Endothelial cell (in vitro differentiated cells): ENCODE data around the gene EEPD1. TPM values are rescaled to one million over a fixed set of nuclear protein-coding genes. Genes with fewer than 3 reads are reported as not detected.

Source experiments
- DNase-seq: peaks from one replicate; pipeline ENCODE4 v3.0.0; 2021; ENCODE audit warnings: low spot score
- H3K27ac Mint-ChIP-seq: one replicate; pipeline ENCODE4 v1.8.0; 2021; ENCODE audit warnings: mixed read lengths, inconsistent platforms; ENCODE audit not compliant: unreplicated experiment
- H3K27me3 Mint-ChIP-seq: one replicate; pipeline ENCODE4 v1.8.0; 2021; ENCODE audit warnings: mild to moderate bottlenecking, moderate library complexity, mixed read lengths, inconsistent platforms; ENCODE audit not compliant: unreplicated experiment
- H3K36me3 Mint-ChIP-seq: one replicate; pipeline ENCODE4 v1.8.0; 2021; ENCODE audit warnings: mild to moderate bottlenecking, low read depth, mixed read lengths, inconsistent platforms; ENCODE audit not compliant: unreplicated experiment
- H3K4me1 Mint-ChIP-seq: one replicate; pipeline ENCODE4 v1.8.0; 2021; ENCODE audit warnings: mild to moderate bottlenecking, mixed read lengths, inconsistent platforms; ENCODE audit not compliant: unreplicated experiment
- H3K4me3 Mint-ChIP-seq: one replicate; pipeline ENCODE4 v1.8.0; 2021; ENCODE audit warnings: mild to moderate bottlenecking, mixed read lengths, inconsistent platforms; ENCODE audit not compliant: unreplicated experiment
- H3K9me3 Mint-ChIP-seq: one replicate; pipeline ENCODE4 v1.8.0; 2021; ENCODE audit warnings: mixed read lengths, inconsistent platforms; ENCODE audit not compliant: unreplicated experiment
- total RNA-seq: library from RNA; stranded (reverse); fragmentation: NEBNext Ultra II Directional; extraction: Animal tissue kit (Norgen Biotek cat#: 25700); gene quantifications from one replicate; pipeline ENCODE4 v1.2.1, GENCODE V29; 2021; ENCODE audit not compliant: unreplicated experiment
- TF ChIP-seq, protein P1 (sequence below): fragments of 200-600 bp; sonication (generic); IDR thresholded peaks from one replicate; pipeline ENCODE4 v1.5.0; 2021; ENCODE audit warnings: antibody characterized with exemption; ENCODE audit not compliant: unreplicated experiment

EEPD1 gene
- total RNA-seq, 1 donor from 2014 or later: 12.6 TPM

DNA sequence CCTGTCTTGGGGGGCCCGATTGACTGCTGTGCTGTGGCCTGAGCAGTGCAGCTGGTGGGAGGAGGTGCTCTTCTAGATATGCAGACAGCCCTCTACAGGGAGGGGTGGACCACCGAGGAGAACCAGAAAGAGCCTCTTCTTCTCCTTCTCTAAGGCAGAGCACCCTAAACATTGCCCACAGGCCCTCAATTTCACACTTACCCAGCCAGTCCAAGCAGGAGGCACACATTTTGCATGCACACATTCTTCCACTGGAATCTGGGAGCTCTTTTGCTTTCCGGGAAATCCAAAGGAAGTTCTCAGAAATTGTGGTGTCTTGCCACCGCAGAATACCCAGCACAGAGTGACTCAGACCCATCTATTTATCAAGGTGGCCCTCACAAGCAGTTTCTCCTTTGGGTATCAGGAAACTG, 45.8 kb downstream of the EEPD1 start:
- Mint-ChIP-seq H3K4me3 (no peak overlapping the region), H3K9me3 (no peaks in the 10 kb centered on the region), H3K36me3 (peaks cover 10% of the 10 kb centered on the region), H3K27me3 (peaks cover 2% of the 10 kb centered on the region), H3K4me1 (peaks cover 27% of the 10 kb centered on the region), H3K27ac (no peak overlapping the region)
- DNase-seq: no peak
- TF ChIP-seq, protein P1, sequence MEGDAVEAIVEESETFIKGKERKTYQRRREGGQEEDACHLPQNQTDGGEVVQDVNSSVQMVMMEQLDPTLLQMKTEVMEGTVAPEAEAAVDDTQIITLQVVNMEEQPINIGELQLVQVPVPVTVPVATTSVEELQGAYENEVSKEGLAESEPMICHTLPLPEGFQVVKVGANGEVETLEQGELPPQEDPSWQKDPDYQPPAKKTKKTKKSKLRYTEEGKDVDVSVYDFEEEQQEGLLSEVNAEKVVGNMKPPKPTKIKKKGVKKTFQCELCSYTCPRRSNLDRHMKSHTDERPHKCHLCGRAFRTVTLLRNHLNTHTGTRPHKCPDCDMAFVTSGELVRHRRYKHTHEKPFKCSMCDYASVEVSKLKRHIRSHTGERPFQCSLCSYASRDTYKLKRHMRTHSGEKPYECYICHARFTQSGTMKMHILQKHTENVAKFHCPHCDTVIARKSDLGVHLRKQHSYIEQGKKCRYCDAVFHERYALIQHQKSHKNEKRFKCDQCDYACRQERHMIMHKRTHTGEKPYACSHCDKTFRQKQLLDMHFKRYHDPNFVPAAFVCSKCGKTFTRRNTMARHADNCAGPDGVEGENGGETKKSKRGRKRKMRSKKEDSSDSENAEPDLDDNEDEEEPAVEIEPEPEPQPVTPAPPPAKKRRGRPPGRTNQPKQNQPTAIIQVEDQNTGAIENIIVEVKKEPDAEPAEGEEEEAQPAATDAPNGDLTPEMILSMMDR: no peak

DNA sequence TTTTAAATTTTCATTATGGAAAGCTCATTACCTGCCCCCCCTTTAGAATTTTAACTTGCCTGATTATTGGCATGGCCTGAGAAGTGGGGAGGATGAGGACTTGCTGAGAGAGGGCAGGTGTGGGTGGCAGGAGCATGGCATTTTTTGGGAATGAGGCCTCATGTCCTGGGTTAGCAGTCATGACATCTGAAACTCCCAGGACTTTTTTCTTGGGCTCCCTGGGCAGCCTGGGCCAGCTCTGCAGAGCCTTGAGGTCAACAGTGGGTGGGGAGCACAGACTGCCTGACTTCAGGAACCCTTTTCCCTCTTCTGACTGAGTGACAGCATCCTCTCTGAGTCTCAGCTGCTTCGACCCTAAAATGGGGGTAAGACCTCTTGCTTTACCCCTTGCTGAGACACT, 46.3 kb downstream of the EEPD1 start:
- Mint-ChIP-seq H3K36me3 (peaks cover 10% of the 10 kb centered on the region), H3K27ac (no peak overlapping the region), H3K9me3 (no peaks in the 10 kb centered on the region), H3K4me3 (no peak overlapping the region), H3K4me1 (peaks cover 27% of the 10 kb centered on the region), H3K27me3 (no peaks in the 10 kb centered on the region)
- no peak for DNase-seq
- TF ChIP-seq, protein P1: no peak

DNA sequence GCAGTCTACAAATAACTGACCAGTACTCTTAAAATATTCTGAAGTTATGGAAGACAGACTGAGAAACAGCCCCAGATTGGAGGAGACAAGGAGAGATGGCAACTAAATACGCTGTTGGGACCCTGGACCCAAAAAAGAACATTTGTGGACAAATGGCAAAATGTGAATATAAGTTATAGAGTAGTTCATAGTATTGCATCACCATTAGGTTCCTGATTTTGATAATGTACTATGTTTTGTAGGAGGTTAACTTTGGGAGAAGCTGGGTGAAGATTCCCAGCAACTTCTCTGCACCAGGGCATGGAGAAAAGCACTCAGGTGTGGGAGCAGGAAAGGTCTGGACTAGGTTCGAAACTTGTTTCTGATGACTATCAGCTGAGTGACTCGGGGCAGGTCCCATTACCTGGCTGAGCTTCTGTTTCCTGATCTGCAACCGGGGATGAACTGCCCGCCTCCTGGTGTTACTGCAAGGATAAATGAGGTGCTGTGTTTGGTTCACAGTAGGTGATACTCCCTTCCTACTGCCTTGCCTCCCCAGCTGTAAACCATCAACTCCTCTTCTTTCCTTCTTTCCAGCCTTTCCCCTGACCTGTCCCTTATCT, 48.2 kb downstream of the EEPD1 start:
- peaks cover 39% of the 10 kb centered on the region for H3K4me1 Mint-ChIP-seq
- no peaks in the 10 kb centered on the region for H3K9me3 Mint-ChIP-seq
- H3K27ac Mint-ChIP-seq: no peak overlapping the region
- TF ChIP-seq, protein P1: no peak
- no peaks in the 10 kb centered on the region for H3K27me3 Mint-ChIP-seq
- H3K36me3 Mint-ChIP-seq: peaks cover 1% of the 10 kb centered on the region
- H3K4me3 Mint-ChIP-seq: no peak overlapping the region
- no peak for DNase-seq

DNA sequence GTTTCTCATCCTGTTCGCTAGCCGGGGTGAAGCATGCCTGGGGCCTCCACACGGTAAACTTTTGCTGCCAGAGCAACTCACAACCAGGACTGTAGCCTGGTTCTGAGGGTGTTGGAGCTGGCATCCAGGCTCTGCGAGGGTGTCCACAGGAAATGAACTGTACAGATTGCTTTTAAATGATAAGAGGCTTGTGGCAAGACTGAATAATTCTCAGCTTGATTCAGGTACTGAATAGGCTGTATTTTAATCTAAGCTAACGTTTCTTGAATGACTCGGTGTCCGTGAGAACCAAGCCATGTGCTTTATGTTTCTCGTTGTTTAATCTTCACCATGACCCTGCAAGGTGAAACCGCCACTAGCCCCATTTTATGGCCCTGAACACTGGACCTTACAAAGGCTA, 49.3 kb downstream of the EEPD1 start:
- Mint-ChIP-seq H3K4me1 (peaks cover 46% of the 10 kb centered on the region), H3K4me3 (no peak overlapping the region), H3K9me3 (no peaks in the 10 kb centered on the region), H3K27me3 (no peaks in the 10 kb centered on the region), H3K36me3 (no peaks in the 10 kb centered on the region), H3K27ac (no peak overlapping the region)
- TF ChIP-seq, protein P1: no peak
- DNase-seq: no peak

DNA sequence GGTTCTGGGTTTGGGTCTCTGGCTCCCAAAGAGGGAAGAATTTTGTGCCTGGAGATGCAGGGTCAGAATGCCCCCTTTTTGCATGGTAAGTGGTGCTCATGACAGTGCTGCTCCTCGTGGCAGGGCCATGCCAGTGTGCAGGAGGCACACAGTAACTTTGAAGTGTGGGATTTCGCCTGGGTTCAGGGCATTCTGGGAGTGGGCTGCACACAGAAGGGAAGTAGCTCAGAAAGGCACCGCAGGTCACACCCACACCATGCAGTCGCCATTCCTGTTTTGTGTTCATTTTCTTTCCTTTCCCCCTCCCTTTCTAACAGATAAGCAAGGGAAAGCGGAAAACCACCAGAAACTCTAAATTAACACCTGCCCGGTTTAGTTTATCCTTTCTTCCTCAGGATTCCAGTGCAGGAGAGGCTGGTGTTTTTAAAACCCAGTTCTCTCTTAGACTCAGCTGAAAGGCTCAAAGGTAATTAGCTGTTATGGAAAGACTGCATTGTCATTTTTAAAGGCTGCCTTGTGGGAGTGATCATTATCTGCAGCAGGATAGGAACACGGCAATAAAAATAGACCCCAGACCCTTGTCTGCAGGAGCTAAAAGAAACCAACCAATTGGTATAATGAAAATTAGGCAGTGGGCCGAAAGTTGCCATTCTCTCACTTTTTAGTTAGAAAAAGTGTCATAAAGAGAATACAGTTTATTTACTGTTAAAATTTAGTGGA, 50.2 kb downstream of the EEPD1 start:
- no peaks in the 10 kb centered on the region for H3K36me3 Mint-ChIP-seq
- H3K27ac Mint-ChIP-seq: peak overlapping the region; percentile 81
- H3K27me3 Mint-ChIP-seq: no peaks in the 10 kb centered on the region
- TF ChIP-seq, protein P1: no peak
- H3K4me3 Mint-ChIP-seq: no peak overlapping the region
- no peak for DNase-seq
- no peaks in the 10 kb centered on the region for H3K9me3 Mint-ChIP-seq
- H3K4me1 Mint-ChIP-seq: peaks cover 54% of the 10 kb centered on the region
